KBM-7 (cell line): Measurements from ENCODE around the gene PLEKHN1.
"Not testable (repeated sequence)": the region's sequence is repeated elsewhere in the genome, so short reads cannot be mapped to it uniquely, and the experiment has no call there.

Experiments used
- DNase-seq: peaks from one replicate; pipeline ENCODE4 v3.0.0-alpha.2; 2015
- in situ Hi-C: fragments of 300-500 bp; cut with MboI; formaldehyde crosslinking; loops from 2 replicates; pipeline ENCODE4 v1.14.3; 2020; ENCODE audit warnings: low sequenced_read_pairs, low pct_unique_long_range_greater_than_20kb, mixed read lengths

Gene PLEKHN1

DNA sequence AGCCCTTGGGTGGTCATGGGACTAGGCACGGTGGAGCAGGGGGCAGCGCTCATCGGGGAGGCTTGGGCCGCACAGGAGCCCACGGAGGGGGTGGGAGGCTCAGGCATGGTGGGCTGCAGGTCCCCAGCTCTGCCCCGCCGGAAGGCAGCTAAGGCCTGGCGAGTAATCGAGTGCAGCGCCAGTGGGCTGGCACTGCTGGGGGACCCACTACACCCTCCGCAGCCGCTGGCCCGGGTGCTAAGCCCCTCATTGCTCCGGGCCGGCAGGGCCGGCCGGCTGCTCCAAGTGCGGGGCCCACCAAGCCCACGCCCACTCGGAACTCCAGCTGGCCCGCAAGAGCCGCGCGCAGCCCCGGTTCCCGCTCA lies 52.0 kb downstream of the PLEKHN1 start:
- in situ Hi-C loops = not testable (repeated sequence)

DNA sequence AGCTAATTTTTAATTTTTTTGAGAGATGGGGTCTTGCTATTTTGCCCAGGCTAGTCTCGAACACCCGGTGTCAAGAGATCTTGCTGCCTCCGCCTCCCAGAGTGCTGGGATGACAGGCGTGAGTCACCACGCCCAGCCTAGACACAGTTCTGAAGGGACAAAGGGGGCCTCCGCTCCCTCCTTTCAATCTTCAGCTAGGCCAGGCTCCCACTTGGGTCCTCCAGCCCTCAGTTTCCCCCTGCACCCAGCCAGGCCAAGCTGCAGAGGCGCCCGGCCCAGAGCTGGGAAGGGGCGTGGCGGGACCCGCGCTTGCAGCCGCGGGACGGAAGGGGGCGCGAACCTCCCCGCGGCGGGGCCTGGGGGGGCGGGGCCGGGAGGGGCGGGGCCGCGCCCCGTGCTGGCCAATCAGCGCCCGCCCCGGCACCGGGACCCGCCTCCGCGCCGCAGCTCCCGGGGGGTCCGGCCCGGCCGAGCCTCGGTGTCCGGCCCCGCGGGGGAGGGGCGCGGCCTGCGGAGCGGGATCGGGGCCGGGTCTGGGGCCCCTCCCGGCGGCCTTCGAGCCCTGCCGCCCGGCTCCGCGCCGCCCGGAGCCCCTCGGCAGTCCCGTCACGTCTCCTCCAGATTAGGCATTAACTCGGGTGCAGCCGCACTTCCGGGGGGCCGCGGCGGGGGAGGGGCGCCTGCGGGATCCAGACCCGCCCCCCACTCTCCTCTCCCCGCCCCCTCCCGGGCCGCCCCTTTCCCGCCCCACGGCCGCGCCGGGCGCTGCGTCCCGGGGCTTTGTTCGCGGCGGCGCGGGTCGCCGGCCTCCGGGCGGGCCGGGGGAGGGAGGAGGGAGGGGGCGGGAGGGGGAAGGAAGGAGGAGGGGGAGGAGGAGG lies 53.1 kb downstream of the PLEKHN1 start:
- in situ Hi-C loops = no loop called here
- peak; percentile 56 for DNase-seq

More for the DNA sequence above, 52.0 kb downstream of the PLEKHN1 start:
- DNase-seq = not testable (repeated sequence)

DNA sequence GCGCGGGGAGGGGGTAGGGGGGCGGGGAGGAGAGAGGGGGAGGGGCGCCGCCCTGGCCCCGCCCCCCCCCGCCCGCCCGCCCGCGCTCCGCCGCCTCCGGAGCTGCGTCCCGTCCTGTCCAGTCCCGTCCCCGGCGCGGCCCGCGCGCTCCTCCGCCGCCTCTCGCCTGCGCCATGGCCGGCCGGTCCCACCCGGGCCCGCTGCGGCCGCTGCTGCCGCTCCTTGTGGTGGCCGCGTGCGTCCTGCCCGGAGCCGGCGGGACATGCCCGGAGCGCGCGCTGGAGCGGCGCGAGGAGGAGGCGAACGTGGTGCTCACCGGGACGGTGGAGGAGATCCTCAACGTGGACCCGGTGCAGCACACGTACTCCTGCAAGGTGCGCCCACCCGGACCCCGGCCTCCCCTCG lies 53.7 kb downstream of the PLEKHN1 start, which contains the start of gene AGRN:
Gene AGRN, plus strand, starts transcription at position 121 of the 405 bp plus-strand sequence. Its CDS starts 53 bp downstream, at position 174.
- DNase-seq = no peak
- in situ Hi-C loops = no loop called here

DNA sequence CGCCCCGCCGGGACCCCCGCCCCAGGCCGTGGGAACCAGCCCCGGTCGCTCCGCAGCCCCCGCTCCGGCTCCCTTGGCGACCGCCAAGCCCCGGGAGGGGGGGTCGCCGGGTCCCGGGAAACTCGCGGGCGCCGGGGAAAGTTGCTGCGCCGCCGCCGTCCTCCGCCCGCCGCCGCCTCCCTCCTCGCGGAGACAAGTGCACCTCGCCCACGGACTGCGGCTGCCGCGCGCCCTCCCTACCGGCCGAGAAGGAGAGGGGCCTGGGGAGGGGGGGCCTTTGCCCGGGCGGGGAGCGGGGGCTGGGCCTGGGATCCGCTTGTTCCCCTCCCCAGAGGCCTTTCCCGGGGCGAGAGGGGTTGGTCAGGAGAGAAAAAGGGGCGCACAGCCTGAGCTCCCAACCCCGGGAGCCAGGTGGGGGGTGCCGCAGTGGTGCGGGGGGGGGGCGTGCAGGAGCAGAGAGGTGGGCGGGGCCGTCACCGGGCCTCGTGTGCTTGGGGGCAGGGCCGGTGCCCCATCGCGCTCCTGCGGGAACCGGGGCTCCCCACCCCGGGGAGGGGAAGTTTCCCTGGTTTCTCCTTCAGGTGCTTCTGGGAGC lies 54.2 kb downstream of the PLEKHN1 start:
- DNase-seq = no peak
- in situ Hi-C loops = no loop called here

DNA sequence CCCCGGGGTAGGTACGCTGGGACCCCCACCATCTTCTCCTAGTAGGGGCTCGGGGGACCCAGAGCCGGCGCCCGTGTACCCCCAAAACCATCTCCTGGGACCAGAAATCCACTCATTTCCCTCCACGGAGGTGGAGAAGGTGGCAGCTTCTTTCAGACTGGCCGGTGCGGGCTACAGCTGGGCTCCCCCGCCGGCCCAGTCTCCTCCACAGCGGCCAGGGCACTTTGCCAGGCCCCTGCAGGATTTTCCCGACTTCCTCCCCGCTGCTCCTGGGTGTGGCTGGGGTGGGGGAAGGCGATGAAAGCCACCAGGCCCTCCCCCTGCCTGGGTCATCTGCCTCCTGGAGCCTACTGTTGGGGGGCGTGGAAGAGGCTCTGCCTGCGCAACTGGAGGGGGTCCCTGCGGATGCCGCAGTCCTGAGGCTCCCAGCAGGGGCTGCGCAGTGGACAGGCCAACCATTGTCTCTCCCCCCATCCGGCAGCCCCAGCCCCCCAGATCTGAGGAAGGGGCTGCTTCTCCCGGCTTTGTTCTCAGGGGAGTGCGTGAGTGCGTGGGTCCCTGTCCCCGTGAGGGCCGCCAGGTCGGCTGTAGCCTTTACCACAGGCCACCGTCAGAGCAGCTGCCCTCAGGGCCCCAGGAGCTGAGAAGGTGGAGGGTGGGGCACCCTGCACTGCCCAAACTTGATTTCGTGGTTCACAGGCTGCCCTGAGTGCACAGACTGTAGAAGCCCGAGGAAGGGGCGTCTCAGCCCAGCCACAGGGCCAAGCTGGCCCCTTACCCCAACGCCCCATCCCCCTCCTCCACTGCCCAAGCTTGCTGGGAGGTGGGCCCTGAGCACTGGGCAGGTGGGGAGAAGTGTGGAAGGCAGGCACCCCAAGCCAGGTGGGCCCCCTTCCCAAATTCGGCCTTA lies 55.0 kb downstream of the PLEKHN1 start:
- in situ Hi-C loops = no loop called here
- peak; percentile 44 for DNase-seq

DNA sequence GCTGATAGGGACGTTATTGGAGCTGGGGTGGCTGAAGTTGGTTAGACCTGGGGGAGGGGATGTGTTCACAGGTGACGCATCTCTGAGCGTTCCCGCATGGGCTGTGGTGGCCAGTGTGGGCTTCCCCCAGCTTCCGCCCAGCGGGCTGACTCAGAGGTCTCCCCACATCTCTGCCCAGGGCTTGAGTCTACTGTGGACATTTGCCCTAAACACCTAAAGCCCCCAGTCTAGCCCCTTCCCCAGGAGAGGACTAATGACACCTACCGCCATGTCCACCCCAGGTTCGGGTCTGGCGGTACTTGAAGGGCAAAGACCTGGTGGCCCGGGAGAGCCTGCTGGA lies 55.6 kb downstream of the PLEKHN1 start:
- no peak for DNase-seq
- in situ Hi-C loops = no loop called here

DNA sequence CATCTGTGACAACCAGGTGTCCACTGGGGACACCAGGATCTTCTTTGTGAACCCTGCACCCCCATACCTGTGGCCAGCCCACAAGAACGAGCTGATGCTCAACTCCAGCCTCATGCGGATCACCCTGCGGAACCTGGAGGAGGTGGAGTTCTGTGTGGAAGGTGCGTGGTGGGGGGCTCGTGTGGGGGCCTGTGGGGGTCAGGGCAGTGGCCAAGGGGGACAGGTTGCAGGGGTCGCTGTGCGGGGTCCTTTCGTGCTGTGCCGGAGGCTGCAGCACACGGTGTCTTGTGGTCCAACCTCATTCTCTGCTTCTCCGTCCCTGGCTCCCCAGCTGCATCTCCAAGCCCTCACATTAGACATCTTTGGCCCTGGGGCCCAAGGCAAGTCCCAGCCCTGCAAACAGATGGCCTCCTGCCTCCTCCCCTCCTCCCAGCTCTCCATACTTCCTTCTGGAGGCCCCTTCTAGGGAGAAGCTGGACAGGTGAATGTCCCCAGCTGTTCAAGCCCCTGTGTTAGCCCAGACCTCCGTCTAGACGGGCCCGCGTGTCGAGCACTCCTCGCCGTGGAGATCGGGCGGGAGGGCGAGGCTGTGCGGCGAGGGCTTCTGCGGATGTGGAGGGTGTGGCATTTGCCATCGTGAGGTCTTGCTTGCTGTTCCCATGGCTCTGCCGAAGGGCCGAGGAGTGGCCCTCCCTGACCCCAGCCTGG lies 56.2 kb downstream of the PLEKHN1 start:
- in situ Hi-C loops = no loop called here

DNA sequence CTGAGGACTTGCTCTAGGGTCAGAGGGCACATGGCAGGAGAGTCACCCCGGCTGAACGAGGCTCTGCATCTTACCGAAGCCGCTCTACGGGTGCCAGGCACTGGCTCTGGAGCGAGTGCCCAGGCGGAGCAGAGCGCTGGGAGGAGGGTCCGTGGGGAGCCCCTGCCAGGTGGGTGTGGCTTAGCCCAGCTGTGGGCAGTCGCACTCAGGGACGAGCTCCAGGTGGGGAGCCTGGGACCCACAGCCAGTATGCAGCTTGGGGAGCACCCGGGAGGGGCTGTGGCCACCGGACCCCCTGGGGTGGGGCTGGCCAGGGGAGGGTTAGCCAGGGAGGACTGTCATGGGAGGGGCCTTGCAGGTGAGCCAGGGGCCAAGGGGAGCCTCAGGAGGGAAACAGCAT lies 57.4 kb downstream of the PLEKHN1 start:
- in situ Hi-C loops = no loop called here
- no peak for DNase-seq

More for the DNA sequence above, 56.2 kb downstream of the PLEKHN1 start:
- no peak for DNase-seq

DNA sequence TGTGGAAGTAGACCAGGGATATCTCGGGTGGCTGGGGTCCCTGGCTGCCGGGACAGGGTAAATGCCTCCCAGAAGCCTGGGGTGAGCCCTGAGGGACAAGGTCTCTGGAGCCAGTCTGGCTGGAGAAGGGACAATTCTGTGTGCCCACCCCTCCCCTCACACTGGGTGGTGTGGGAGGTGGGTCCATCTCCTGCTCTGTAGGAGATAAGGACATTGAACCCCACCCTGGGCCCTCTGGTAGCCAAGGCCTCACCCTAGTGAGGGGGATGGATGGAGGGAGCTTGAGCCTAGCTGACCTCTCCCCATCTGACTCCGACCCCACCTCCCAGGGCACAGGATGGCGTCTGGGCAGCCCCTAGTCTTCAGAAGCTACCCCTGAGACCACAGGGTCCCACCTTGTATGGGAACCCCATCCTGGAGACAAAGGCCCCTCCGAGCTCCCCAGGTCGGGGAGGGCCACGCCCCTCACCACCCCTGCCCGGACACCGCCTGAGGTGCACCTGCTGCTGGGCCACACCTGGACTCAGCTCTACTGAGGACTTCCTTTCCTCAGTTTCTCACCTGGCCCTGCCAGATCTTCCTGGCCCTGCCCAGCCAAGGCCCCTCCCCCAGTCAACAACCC lies 58.0 kb downstream of the PLEKHN1 start:
- in situ Hi-C loops = no loop called here
- DNase-seq = no peak

DNA sequence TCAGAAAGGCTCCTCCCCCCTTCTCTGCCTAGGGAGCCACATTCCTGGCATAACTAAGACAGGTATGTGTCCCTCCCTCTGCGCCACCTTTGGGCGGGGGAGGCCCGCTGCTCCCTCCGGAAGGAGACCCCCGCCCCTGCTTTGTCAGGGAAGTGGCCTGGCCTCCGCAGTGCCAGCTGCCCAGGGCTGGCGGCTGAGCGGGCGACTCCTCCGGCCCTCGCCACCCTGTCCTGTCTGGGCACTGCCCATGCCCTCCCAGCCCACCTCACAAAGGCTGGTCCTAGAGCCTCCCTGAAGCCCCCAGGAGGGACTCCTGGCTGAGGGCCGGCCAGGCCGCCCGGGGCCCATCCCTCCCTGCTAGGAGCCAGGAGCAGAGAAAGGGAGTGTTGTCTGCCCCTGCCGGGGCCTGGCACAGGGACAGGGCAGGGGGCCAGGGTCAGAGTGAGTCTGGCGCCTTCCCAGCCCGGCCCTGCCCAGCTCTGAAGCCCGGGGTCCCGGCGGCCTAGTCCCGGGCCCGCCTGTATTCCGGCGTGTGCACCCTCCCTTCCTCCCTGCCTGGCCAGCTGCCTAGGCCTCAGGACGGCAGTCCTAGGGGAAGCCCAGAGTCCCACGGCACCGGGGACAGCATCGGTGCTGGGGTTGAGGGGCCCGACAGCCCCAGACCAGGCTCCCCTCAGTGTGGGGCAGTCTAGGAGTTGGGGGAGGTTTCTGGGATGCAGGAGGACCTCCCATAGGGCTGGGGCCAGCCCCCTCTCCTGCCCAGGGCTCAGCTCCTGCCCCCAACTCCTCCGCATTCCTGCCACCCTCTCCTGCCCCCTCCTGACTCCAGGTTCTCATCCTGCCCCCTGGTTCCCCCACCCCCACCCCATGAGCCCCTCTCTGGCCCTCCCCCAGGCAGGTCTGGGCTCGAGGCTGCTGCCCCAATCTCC lies 58.8 kb downstream of the PLEKHN1 start:
- in situ Hi-C loops = no loop called here
- no peak for DNase-seq
